ENCODE data around the gene PDE4A. TPM values are rescaled to one million over a fixed set of nuclear protein-coding genes. Genes with fewer than 3 reads are reported as not detected.
A peak's percentile ranks its signal among the peaks of the same experiment; 100 is the strongest.

PDE4A gene
- total RNA-seq, 1 experiment from 2014 or later, result 3.1 TPM

DNA sequence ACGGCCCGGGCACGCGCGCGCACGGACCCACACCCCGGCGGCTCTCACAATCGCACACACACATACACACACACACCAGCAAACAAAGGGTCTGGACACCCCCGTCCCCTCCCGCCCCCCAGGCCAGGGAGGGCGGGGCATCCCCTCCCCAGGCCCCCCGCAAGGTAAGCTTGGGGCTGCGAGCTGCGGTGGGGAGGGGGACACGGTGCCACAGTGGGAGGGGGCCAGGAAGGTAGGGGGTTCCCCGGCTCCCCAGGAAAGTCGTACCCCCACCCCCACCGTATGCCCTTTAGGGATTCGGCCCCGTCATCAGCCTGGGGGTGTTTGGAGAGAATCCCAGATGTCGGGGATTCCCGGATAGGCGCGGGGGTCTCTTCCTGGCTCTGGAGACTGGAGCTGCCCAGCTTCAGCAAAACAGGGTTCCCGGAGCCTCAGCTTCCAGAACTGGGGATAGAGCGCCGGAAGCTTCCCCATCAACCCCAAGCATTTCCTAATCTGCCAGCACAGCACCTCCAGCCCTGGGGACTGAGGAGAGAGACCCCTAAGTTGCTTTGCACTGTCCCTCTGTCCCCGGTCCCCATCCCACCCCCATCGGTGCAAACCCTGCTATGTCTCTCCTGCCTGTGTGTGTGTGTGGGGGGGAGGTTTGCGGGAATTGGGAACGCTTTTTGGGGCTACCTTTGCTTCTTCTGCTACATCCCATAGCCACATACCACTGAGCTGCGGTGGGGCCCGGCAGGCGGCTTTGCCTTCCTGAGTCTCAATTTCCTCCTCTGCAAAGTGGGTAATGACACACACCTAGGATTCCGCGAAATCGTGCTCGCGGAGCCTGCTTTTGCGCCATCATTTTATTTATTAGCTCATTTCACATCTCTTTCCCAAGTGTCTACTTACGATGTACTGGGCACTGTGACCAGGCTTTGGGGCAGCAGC is 15.2 kb upstream of the PDE4A start:
- POLR2A ChIA-PET (ENCODE audit: unreplicated experiment), result no interaction called here
- peak overlapping the region; percentile 98 for H3K4me3 ChIP-seq (ENCODE audit: low read length)
- no peaks in the 10 kb centered on the region for H3K27me3 ChIP-seq (ENCODE audit: low read length)
- intact Hi-C loops (cut with micrococcal nuclease), result loop anchor here (1.0 to 2.0 kb wide), 3 partner anchors 19 to 72 kb away; no protein-coding TSS in a partner anchor
- CTCF ChIA-PET, result interaction anchor here (1.5 kb wide), 1 partner anchor 13 kb away, joined by 6 read pairs; no protein-coding TSS in a partner anchor
- peak overlapping the region; percentile 98 for H3K4me2 ChIP-seq (ENCODE audit: low read length)
- H3K79me2 ChIP-seq (ENCODE audit: low read length), result peaks cover 33% of the 10 kb centered on the region
- H3K9me2 ChIP-seq (replicated peaks; ENCODE audit: low read length), result no peaks in the 10 kb centered on the region
- peaks cover 21% of the 10 kb centered on the region for H3K4me1 ChIP-seq (ENCODE audit: insufficient read depth, low read length)
- H2AFZ ChIP-seq (ENCODE audit: low read length), result peak overlapping the region; percentile 97
- BruUV-seq (replicated peaks), result no TSS peak
- TF ChIP-seq EZH2phosphoT487 (IDR thresholded peaks at IDR 0.05; ENCODE audit: borderline replicate concordance, low read length) (no peak), EZH2 (IDR thresholded peaks at IDR 0.05; ENCODE audit: low read length, unreplicated experiment) (no peak)
- TF ChIP-seq, protein P1, sequence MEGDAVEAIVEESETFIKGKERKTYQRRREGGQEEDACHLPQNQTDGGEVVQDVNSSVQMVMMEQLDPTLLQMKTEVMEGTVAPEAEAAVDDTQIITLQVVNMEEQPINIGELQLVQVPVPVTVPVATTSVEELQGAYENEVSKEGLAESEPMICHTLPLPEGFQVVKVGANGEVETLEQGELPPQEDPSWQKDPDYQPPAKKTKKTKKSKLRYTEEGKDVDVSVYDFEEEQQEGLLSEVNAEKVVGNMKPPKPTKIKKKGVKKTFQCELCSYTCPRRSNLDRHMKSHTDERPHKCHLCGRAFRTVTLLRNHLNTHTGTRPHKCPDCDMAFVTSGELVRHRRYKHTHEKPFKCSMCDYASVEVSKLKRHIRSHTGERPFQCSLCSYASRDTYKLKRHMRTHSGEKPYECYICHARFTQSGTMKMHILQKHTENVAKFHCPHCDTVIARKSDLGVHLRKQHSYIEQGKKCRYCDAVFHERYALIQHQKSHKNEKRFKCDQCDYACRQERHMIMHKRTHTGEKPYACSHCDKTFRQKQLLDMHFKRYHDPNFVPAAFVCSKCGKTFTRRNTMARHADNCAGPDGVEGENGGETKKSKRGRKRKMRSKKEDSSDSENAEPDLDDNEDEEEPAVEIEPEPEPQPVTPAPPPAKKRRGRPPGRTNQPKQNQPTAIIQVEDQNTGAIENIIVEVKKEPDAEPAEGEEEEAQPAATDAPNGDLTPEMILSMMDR (conservative IDR thresholded peaks at IDR 0.05; ENCODE audit: low read depth, low read length), result no peak
- peaks cover 16% of the 10 kb centered on the region for H4K20me1 ChIP-seq (ENCODE audit: low read length)
- peaks cover 3% of the 10 kb centered on the region for H3F3A ChIP-seq (ENCODE audit: low read length, unreplicated experiment)
- DNase-seq (no peak), ATAC-seq (no peak)
- H3K27ac ChIP-seq (ENCODE audit: low read length), result no peak overlapping the region
- H3K9me3 ChIP-seq (ENCODE audit: low read length), result no peaks in the 10 kb centered on the region
- H3K9ac ChIP-seq (ENCODE audit: low read length), result 0 out of 2 replicates have a peak overlapping the region, but pooled peaks have one; percentile 96
- H3K36me3 ChIP-seq (ENCODE audit: low read depth, low read length), result peaks cover 8% of the 10 kb centered on the region; the same call in 1 of the 2 replicates

DNA sequence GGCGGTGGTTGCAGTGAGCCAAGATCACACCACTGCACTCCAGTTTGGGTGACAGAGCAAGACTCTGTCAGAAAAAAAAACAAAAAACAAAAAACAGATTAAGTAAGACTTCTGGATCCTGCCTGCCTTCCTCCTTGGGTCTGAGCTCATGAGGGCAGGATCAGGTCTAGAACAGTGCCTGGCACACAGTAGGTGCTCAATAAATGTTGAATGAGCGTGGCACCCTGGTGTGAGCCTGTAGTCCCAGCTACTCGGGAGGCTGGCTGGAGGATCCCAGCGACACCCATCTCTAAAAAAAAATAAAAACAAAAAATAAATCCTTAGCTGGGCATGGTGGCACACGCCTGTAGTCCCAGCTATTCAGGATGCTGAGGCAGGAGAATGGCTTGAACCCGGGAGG is 14.1 kb upstream of the PDE4A start:
- Histone ChIP-seq H3K9me3 (ENCODE audit: low read length) (no peaks in the 10 kb centered on the region), H3K9ac (ENCODE audit: low read length) (no peak overlapping the region), H3K4me2 (ENCODE audit: low read length) (no peak overlapping the region), H3K27ac (ENCODE audit: low read length) (no peak overlapping the region), H3K4me3 (ENCODE audit: low read length) (no peak overlapping the region), H3K4me1 (ENCODE audit: insufficient read depth, low read length) (peaks cover 14% of the 10 kb centered on the region), H3K36me3 (ENCODE audit: low read depth, low read length) (no peaks in the 10 kb centered on the region), H3K27me3 (ENCODE audit: low read length) (no peaks in the 10 kb centered on the region), H3F3A (ENCODE audit: low read length, unreplicated experiment) (peaks cover 3% of the 10 kb centered on the region), H3K79me2 (ENCODE audit: low read length) (peaks cover 22% of the 10 kb centered on the region), H3K9me2 (replicated peaks; ENCODE audit: low read length) (no peaks in the 10 kb centered on the region), H2AFZ (ENCODE audit: low read length) (no peak overlapping the region), H4K20me1 (ENCODE audit: low read length) (peaks cover 6% of the 10 kb centered on the region)
- ChIA-PET CTCF (interaction anchor here (0.6 to 1.5 kb wide), 3 partner anchors 12 to 147 kb away, joined by 3 to 6 read pairs (median 4); no protein-coding TSS in a partner anchor), POLR2A (ENCODE audit: unreplicated experiment) (no interaction called here)
- DNase-seq, result no peak
- intact Hi-C loops (cut with micrococcal nuclease), result no loop called here
- ATAC-seq, result no peak
- no TSS peak for BruUV-seq (replicated peaks)
- no peak for TF ChIP-seq EZH2 (IDR thresholded peaks at IDR 0.05; ENCODE audit: low read length, unreplicated experiment)
- no peak for TF ChIP-seq EZH2phosphoT487 (IDR thresholded peaks at IDR 0.05; ENCODE audit: borderline replicate concordance, low read length)
- TF ChIP-seq, protein P1 (conservative IDR thresholded peaks at IDR 0.05; ENCODE audit: low read depth, low read length), result no peak
